GM12878 (cell line): Measurements from ENCODE around the gene CRHR2. TPM values are rescaled to one million over a fixed set of nuclear protein-coding genes. Genes with fewer than 3 reads are reported as not detected.

Experiments
- ATAC-seq: fragments of 200-7000 bp; cut with Tn5 transposase; 3 replicates; pipeline ENCODE4 v1.9.1; 2020; ENCODE audit warnings: mild to moderate bottlenecking, moderate library complexity
- BruUV-seq: library from RNA; stranded (reverse); fragments of 400-500 nt; replicated peaks from 2 replicates; lab custom pipeline; 2021; lab: Mats Ljungman, UMichigan
- CTCF ChIA-PET: fragments of 300-600 bp; sonication (Branson Sonifier 250); formaldehyde crosslinking; extraction: SDS; loops from one replicate; lab custom pipeline; 2021; ENCODE audit warnings: inconsistent platforms; lab: Yijun Ruan, JAX
- POLR2A ChIA-PET: fragments of 350-600 bp; formaldehyde crosslinking; extraction: SDS; loops from one replicate; lab custom pipeline; 2021; ENCODE audit warnings: inconsistent platforms; lab: Charles Lee
- RAD21 ChIA-PET: fragments of 300-600 bp; sonication (Branson Sonifier 250); formaldehyde crosslinking; loops from one replicate; lab custom pipeline; 2023; ENCODE audit warnings: antibody characterized with exemption; ENCODE audit not compliant: unreplicated experiment; lab: Charles Lee
- SMC1A ChIA-PET: fragments of 300-600 bp; sonication (Branson Sonifier 250); formaldehyde crosslinking; loops from one replicate; lab custom pipeline; 2023; ENCODE audit not compliant: unreplicated experiment, uncharacterized antibody; lab: Charles Lee
- DNase-seq: peaks from one replicate; pipeline ENCODE4 v3.0.0-alpha.2; 2011; ENCODE audit warnings: low read depth, low spot score
- FAIRE-seq: peaks from 3 replicates; lab custom pipeline; 2011; peaks lifted over from hg19 to GRCh38; lab: Jason Lieb, UNC
- H2AFZ ChIP-seq: 2 replicates; pipeline ENCODE4 v1.6.0; 2011; ENCODE audit warnings: low read depth, low read length, control low read depth; ENCODE audit not compliant: control insufficient read depth
- H3K27ac ChIP-seq: 2 replicates; pipeline ENCODE4 v1.5.1; 2011; ENCODE audit warnings: control low read depth; ENCODE audit not compliant: control insufficient read depth, insufficient read depth
- H3K27me3 ChIP-seq, 2 experiments: replicated peaks in 1 of 2; 2 replicates each; pipeline versions ENCODE4 v1.6.0 to v1.6.1; 2011; ENCODE audit warnings: low read length in 1 of 2; ENCODE audit not compliant: control insufficient read depth in 2 of 2, insufficient read depth in 2 of 2
- H3K36me3 ChIP-seq, 2 experiments: 2 replicates each; pipeline ENCODE4 v1.5.1; 2011; ENCODE audit warnings: low read length in 1 of 2; ENCODE audit not compliant: control insufficient read depth in 2 of 2, insufficient read depth in 2 of 2
- H3K4me1 ChIP-seq: 2 replicates; pipeline ENCODE4 v1.6.1; 2011; ENCODE audit warnings: mild to moderate bottlenecking, low read length, moderate library complexity, mixed read lengths; ENCODE audit not compliant: control insufficient read depth, insufficient read depth
- H3K4me2 ChIP-seq: 2 replicates; pipeline ENCODE4 v1.6.0; 2011; ENCODE audit warnings: control low read depth; ENCODE audit not compliant: control insufficient read depth, insufficient read depth
- H3K4me3 ChIP-seq: fragments of 200-600 bp; sonication (generic); 2 replicates; pipeline ENCODE4 v1.5.1; 2016
- H3K79me2 ChIP-seq: 2 replicates; pipeline ENCODE4 v1.6.0; 2011; ENCODE audit warnings: low read length; ENCODE audit not compliant: control insufficient read depth, insufficient read depth
- H3K9ac ChIP-seq: 2 replicates; pipeline ENCODE4 v1.8.0; 2011; ENCODE audit warnings: low read length, control low read depth, mixed read lengths; ENCODE audit not compliant: control insufficient read depth, insufficient read depth
- H3K9me3 ChIP-seq: replicated peaks from 3 replicates; pipeline ENCODE4 v1.5.1; 2011; ENCODE audit warnings: mild to moderate bottlenecking, low read length; ENCODE audit not compliant: control insufficient read depth, insufficient read depth
- H4K20me1 ChIP-seq: 2 replicates; pipeline ENCODE4 v1.6.0; 2011; ENCODE audit not compliant: control insufficient read depth, insufficient read depth
- BCL11A ChIP-seq: IDR thresholded peaks from 2 replicates; pipeline ENCODE4 v1.6.1; 2011; ENCODE audit warnings: low read depth, low read length
- CBFB ChIP-seq: IDR thresholded peaks from 2 replicates; pipeline ENCODE4 v1.6.1; 2016; ENCODE audit warnings: antibody characterized with exemption, low read depth
- HDAC6 ChIP-seq: fragments of 200-600 bp; sonication (generic); IDR thresholded peaks from one replicate; pipeline ENCODE4 v1.8.0; 2017; ENCODE audit warnings: antibody characterized with exemption; ENCODE audit not compliant: unreplicated experiment
- IRF3 ChIP-seq: fragments of 450-650 bp; IDR thresholded peaks from 2 replicates; pipeline ENCODE4 v1.6.1; 2014; ENCODE audit warnings: mild to moderate bottlenecking
- LARP7 ChIP-seq: fragments of 450-650 bp; IDR thresholded peaks from 2 replicates; pipeline ENCODE4 v1.6.1; 2017; ENCODE audit warnings: mild to moderate bottlenecking
- RB1 ChIP-seq: fragments of 450-650 bp; formaldehyde crosslinking; IDR thresholded peaks from 2 replicates; pipeline ENCODE4 v1.6.1; 2017; ENCODE audit warnings: mild to moderate bottlenecking, borderline replicate concordance
- SKIL ChIP-seq: fragments of 450-650 bp; IDR thresholded peaks from 2 replicates; pipeline ENCODE4 v1.6.1; 2017; ENCODE audit warnings: mild to moderate bottlenecking, low read depth, inconsistent platforms; ENCODE audit not compliant: poor library complexity, severe bottlenecking
- SMAD1 ChIP-seq: fragments of 450-650 bp; IDR thresholded peaks from 2 replicates; pipeline ENCODE4 v1.6.1; 2018; ENCODE audit warnings: mild to moderate bottlenecking, low read depth; ENCODE audit not compliant: partially characterized antibody
- STAT3 ChIP-seq: IDR thresholded peaks from 2 replicates; pipeline ENCODE4 v1.6.1; 2011; ENCODE audit warnings: low read depth, low read length, improper control_type of control experiment
- ZNF217 ChIP-seq: fragments of 450-650 bp; IDR thresholded peaks from 2 replicates; pipeline ENCODE4 v1.6.1; 2017; ENCODE audit warnings: antibody characterized with exemption, mild to moderate bottlenecking
- ZNF384 ChIP-seq: IDR thresholded peaks from 2 replicates; pipeline ENCODE4 v1.6.1; 2012; ENCODE audit warnings: low read depth, mild to moderate bottlenecking, low read length, improper control_type of control experiment, borderline replicate concordance
- ZSCAN29 ChIP-seq: fragments of 450-650 bp; IDR thresholded peaks from 2 replicates; pipeline ENCODE4 v1.6.1; 2017; ENCODE audit warnings: mild to moderate bottlenecking, moderate library complexity
- WGBS: methylation state at CpG from one replicate; pipeline ENCODE4 v1.1.6; 2016; ENCODE audit warnings: low lambda C conversion rate; ENCODE audit not compliant: insufficient replicate concordance, insufficient coverage; ENCODE audit errors: missing lambda C conversion rate; 5-methylcytosine and 5-hydroxymethylcytosine counted together
- in situ Hi-C: fragments of 300-500 bp; cut with MboI; formaldehyde crosslinking; loops from 9 replicates; pipeline ENCODE4 v1.14.3; 2018; ENCODE audit warnings: mixed read lengths
- intact Hi-C: fragments of 100-400 bp; cut with micrococcal nuclease; formaldehyde crosslinking; loops from one replicate; pipeline ENCODE4 v1.14.2; 2022; ENCODE audit not compliant: unreplicated experiment
- polyA plus RNA-seq, 11 experiments: library from polyadenylated mRNA; depleted of rRNA in 4 of 11; unstranded in 6 of 11; stranded (reverse) in 5 of 11; fragments of >200 nt; fragmentation: Nextera tagmentation in 4 of 11; fragmentation: Illumina TruSeq in 1 of 11; extraction: Ambion mirVana in 4 of 11; extraction: Trizol in 1 of 11; gene quantifications; 1 replicate in 1 of 11; 2 replicates in 10 of 11; pipeline versions ENCODE4 v1.2.1 to v1.2.3, GENCODE V29; 2011 to 2016; ENCODE audit warnings: inconsistent platforms in 2 of 11, missing spikeins in 2 of 11, low read depth in 1 of 11
- total RNA-seq, 4 experiments: library from RNA; depleted of rRNA in 3 of 4; stranded (reverse); fragments of >200 nt in 3 of 4; fragmentation: Illumina TruSeq in 1 of 4; extraction: Trizol in 1 of 4; gene quantifications; 2 replicates each; pipeline versions ENCODE4 v1.2.1 to v1.2.3, GENCODE V29; 2013 to 2021

CRHR2 gene
- total and polyA plus RNA-seq, 10 of the 15 experiments (the other 5 are each of a cell fraction or from before 2014, with no cell fraction given) = not detected

- no peak for TF ChIP-seq RB1
- no peak for TF ChIP-seq SKIL
- no peak for TF ChIP-seq SMAD1
- no peak for TF ChIP-seq ZNF384
- TF ChIP-seq LARP7 = no peak
- no peak for TF ChIP-seq ZSCAN29
- TF ChIP-seq IRF3 = no peak
- TF ChIP-seq HDAC6 = no peak
- TF ChIP-seq CBFB = no peak
- no peak for TF ChIP-seq BCL11A
- TF ChIP-seq STAT3 = no peak
- TF ChIP-seq ZNF217 = no peak
- SMC1A ChIA-PET = no interaction called here
- ATAC-seq (no peak), FAIRE-seq (no peak), DNase-seq (no peak)
- no peak overlapping the region for H3K27ac ChIP-seq
- H3K9me3 ChIP-seq = no peaks in the 10 kb centered on the region
- no peaks in the 10 kb centered on the region for H3K79me2 ChIP-seq
- CTCF ChIA-PET = interaction anchor here (1.1 to 1.9 kb wide), 3 partner anchors 13 to 122 kb away, joined by 3 to 4 read pairs (median 3); no protein-coding TSS in a partner anchor
- BruUV-seq = no TSS peak
- no peak overlapping the region for H2AFZ ChIP-seq
- no peak overlapping the region for H3K9ac ChIP-seq
- in situ Hi-C loops (no loop called here), intact Hi-C loops (no loop called here)
- no peak overlapping the region for H3K4me3 ChIP-seq
- H3K4me1 ChIP-seq = no peaks in the 10 kb centered on the region
- RAD21 ChIA-PET = no interaction called here
- H3K36me3 ChIP-seq = peaks cover 20 to 46% of the 10 kb centered on the region in 2 experiments
- WGBS = 97% methylated on average over 4 of the region's 4 CpGs
- POLR2A ChIA-PET = interaction anchor here (1.2 kb wide), 1 partner anchor 9 kb away, joined by 3 read pairs; no protein-coding TSS in a partner anchor
- no peaks in the 10 kb centered on the region for H3K27me3 ChIP-seq
- H3K4me2 ChIP-seq = no peak overlapping the region
- H4K20me1 ChIP-seq = no peaks in the 10 kb centered on the region
Observed at GRCh38 chr7:30618080-30618676, 64.1 kb downstream of the CRHR2 start.
